HG02885 (cell line): ENCODE data around the gene ABCB4.

Experiments used
- ATAC-seq: cut with Tn5 transposase; IDR thresholded peaks from one replicate; pipeline ENCODE4 v1.9.1; 2021; ENCODE audit warnings: mild to moderate bottlenecking; ENCODE audit not compliant: unreplicated experiment, poor library complexity

ABCB4 gene

GRCh38 chr7:87475359-87476178 lies at the start of gene ABCB4:
ABCB4 (minus strand) TSS chr7:87475680; CDS start chr7:87475465, 215 bp downstream.
- ATAC-seq: peak; percentile 27

GRCh38 chr7:87518735-87519134 lies 43.3 kb upstream of the ABCB4 start:
- ATAC-seq: no peak

GRCh38 chr7:87517891-87518290 lies 42.4 kb upstream of the ABCB4 start:
- ATAC-seq: no peak

GRCh38 chr7:87517136-87517815 lies 41.8 kb upstream of the ABCB4 start:
- ATAC-seq: no peak

- no peak for ATAC-seq
Observed at GRCh38 chr7:87513735-87514335, 38.4 kb upstream of the ABCB4 start.

GRCh38 chr7:87512906-87513305 lies 37.4 kb upstream of the ABCB4 start:
- ATAC-seq: no peak

- no peak for ATAC-seq
Observed at GRCh38 chr7:87511510-87511909, 36.0 kb upstream of the ABCB4 start.

GRCh38 chr7:87510411-87510875 lies 35.0 kb upstream of the ABCB4 start:
- no peak for ATAC-seq

- ATAC-seq: no peak
Observed at GRCh38 chr7:87507446-87507845, 32.0 kb upstream of the ABCB4 start.

- peak; percentile 27 for ATAC-seq
Observed at GRCh38 chr7:87506246-87507180, 31.0 kb upstream of the ABCB4 start.

GRCh38 chr7:87505557-87506245 lies 30.2 kb upstream of the ABCB4 start:
- ATAC-seq: peak; percentile 57

- no peak for ATAC-seq
Observed at GRCh38 chr7:87505122-87505521, 29.6 kb upstream of the ABCB4 start.

- no peak for ATAC-seq
Observed at GRCh38 chr7:87499494-87499893, 24.0 kb upstream of the ABCB4 start.

- peak; percentile 55 for ATAC-seq
Observed at GRCh38 chr7:87498893-87499292, 23.4 kb upstream of the ABCB4 start.

- no peak for ATAC-seq
Observed at GRCh38 chr7:87497482-87497881, 22.0 kb upstream of the ABCB4 start.

GRCh38 chr7:87495366-87495765 lies 19.9 kb upstream of the ABCB4 start:
- no peak for ATAC-seq

- no peak for ATAC-seq
Observed at GRCh38 chr7:87494454-87494853, 19.0 kb upstream of the ABCB4 start.

- ATAC-seq: no peak
Observed at GRCh38 chr7:87483131-87483530, 7.7 kb upstream of the ABCB4 start.

- no peak for ATAC-seq
Observed at GRCh38 chr7:87482115-87482514, 6.6 kb upstream of the ABCB4 start.

GRCh38 chr7:87480386-87480785 lies 4.9 kb upstream of the ABCB4 start:
- no peak for ATAC-seq
